ENCODE data around the gene VENTX. TPM values are rescaled to one million over a fixed set of nuclear protein-coding genes. Genes with fewer than 3 reads are reported as not detected.

Gene VENTX
- total and polyA plus RNA-seq, 2 donors (not counting 3 experiments of a cell fraction or from before 2014, with no cell fraction given) = not detected

DNA sequence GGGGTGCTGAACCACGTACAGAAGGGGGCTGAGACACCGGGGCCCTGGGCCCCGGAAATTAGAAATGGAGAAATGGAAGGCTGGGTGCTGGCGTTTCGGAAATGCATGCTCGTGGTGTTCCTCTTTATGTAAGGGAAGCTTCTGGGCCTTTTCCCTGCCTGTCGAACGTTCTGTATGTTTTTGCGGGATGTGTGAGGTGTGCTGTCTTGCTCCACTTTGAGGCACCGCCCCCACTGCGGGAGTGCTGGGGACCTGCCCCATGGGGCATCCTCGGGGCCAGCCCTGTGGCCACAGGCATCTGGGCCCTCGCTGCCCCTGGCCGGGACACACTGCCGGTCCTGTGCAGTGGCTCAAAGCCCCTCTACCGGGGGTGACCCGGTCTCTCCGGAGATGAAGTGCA is 1.7 kb upstream of the VENTX start:
- Histone ChIP-seq H2AFZ (ENCODE audit: low read depth, low read length) (no peak overlapping the region), H3K9me1 (replicated peaks; ENCODE audit: control insufficient read depth, extremely low read depth, insufficient read depth, low read length) (no peaks in the 10 kb centered on the region), H3K4me1 (ENCODE audit: control insufficient read depth, extremely low read depth, insufficient read depth, low read length) (no peaks in the 10 kb centered on the region), H3K4me3 (replicated peaks in 1 of 3; ENCODE audit: insufficient read depth in 1 of 3, low read depth in 1 of 3, low read length in 3 of 3) (no peak overlapping the region), H3K9me3 (replicated peaks; ENCODE audit: control insufficient read depth, insufficient read depth, low read length) (no peaks in the 10 kb centered on the region), H3K9ac (replicated peaks; ENCODE audit: extremely low read depth, insufficient read depth, low read length) (no peak overlapping the region), H3K36me3 (ENCODE audit: control insufficient read depth in 2 of 2, extremely low read depth in 1 of 2, insufficient read depth in 2 of 2, low read length in 2 of 2) (no peaks in the 10 kb centered on the region), H3K27me3 (ENCODE audit: control insufficient read depth in 2 of 2, insufficient read depth in 2 of 2, low read length in 2 of 2) (peaks cover 40 to 58% of the 10 kb centered on the region in 2 experiments), H3K4me2 (ENCODE audit: insufficient read depth, low read length) (no peak overlapping the region), H3K79me2 (ENCODE audit: control insufficient read depth, insufficient read depth, low read length) (no peaks in the 10 kb centered on the region), H4K20me1 (replicated peaks; ENCODE audit: control insufficient read depth, extremely low read depth, insufficient read depth, low read length) (no peaks in the 10 kb centered on the region), H3K27ac (ENCODE audit: insufficient read depth, low read depth, low read length) (no peak overlapping the region)
- intact Hi-C loops (cut with micrococcal nuclease) = no loop called here
- CTCF ChIA-PET = no interaction called here
- POLR2A ChIA-PET = no interaction called here
- BruUV-seq (replicated peaks) = no TSS peak
- DNase-seq (ENCODE audit: low read depth, low spot score) (no peak), FAIRE-seq (no peak)
- TF ChIP-seq POLR2A (IDR thresholded peaks at IDR 0.05; ENCODE audit: low read depth, low read length) (no peak), EZH2 (IDR thresholded peaks at IDR 0.05; ENCODE audit: borderline replicate concordance, low read depth, low read length, severe bottlenecking) (no peak), CTCF (IDR thresholded peaks at IDR 0.05; ENCODE audit: extremely low read depth in 1 of 2, insufficient read depth in 1 of 2, low read depth in 1 of 2, low read length in 2 of 2) (no peak), POLR2AphosphoS5 (IDR thresholded peaks at IDR 0.05; ENCODE audit: insufficient read depth, low read depth, low read length) (no peak), JUN (IDR thresholded peaks at IDR 0.05; ENCODE audit: borderline replicate concordance, insufficient read depth, insufficient read length, low read depth) (no peak), MYC (IDR thresholded peaks at IDR 0.05; ENCODE audit: low read depth, low read length) (no peak), GATA2 (IDR thresholded peaks at IDR 0.05; ENCODE audit: insufficient read depth, insufficient read length, low read depth, low read length) (no peak), FOS (IDR thresholded peaks at IDR 0.05; ENCODE audit: borderline replicate concordance, insufficient read depth, low read length) (no peak)
- TF ChIP-seq, protein P1, sequence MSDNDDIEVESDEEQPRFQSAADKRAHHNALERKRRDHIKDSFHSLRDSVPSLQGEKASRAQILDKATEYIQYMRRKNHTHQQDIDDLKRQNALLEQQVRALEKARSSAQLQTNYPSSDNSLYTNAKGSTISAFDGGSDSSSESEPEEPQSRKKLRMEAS (IDR thresholded peaks at IDR 0.05; ENCODE audit: insufficient read depth, insufficient read length) = no peak
- dilution Hi-C loops (cut with MboI; ENCODE audit: extremely low pct_ligation_motif_present, low sequenced_read_pairs) = no loop called here

Measured in endothelial cell of umbilical vein (primary cell).